WTC11 (cell line): ENCODE results near the gene TAX1BP3. TPM values are rescaled to one million over a fixed set of nuclear protein-coding genes. Genes with fewer than 3 reads are reported as not detected.

ENCODE experiments used
- ATAC-seq: fragments of 200-7000 bp; cut with Tn5 transposase; 2 replicates; pipeline ENCODE4 v1.10.0; 2021; ENCODE audit warnings: mild to moderate bottlenecking, moderate library complexity
- CTCF ChIA-PET: fragments of 300-600 bp; sonication (Branson Sonifier 250); formaldehyde crosslinking; loops from one replicate; lab custom pipeline; 2021; ENCODE audit warnings: antibody characterized with exemption; lab: Charles Lee
- POLR2A ChIA-PET: fragments of 350-600 bp; sonication (Branson Sonifier 250); formaldehyde crosslinking; loops from one replicate; lab custom pipeline; 2021; ENCODE audit warnings: antibody characterized with exemption; lab: Charles Lee
- DNase-seq: peaks from one replicate; pipeline ENCODE4 v3.0.0; 2021; ENCODE audit warnings: low spot score
- H3K27ac Mint-ChIP-seq: 2 replicates; pipeline ENCODE4 v1.8.0; 2021; ENCODE audit warnings: mixed read lengths
- H3K27me3 Mint-ChIP-seq: 2 replicates; pipeline ENCODE4 v1.8.0; 2021; ENCODE audit warnings: low read depth, mild to moderate bottlenecking, moderate library complexity, mixed read lengths
- H3K36me3 Mint-ChIP-seq: 2 replicates; pipeline ENCODE4 v1.8.0; 2021; ENCODE audit warnings: mixed read lengths
- H3K4me1 Mint-ChIP-seq: 2 replicates; pipeline ENCODE4 v1.8.0; 2022; ENCODE audit warnings: mixed read lengths
- H3K4me3 Mint-ChIP-seq: 2 replicates; pipeline ENCODE4 v1.8.0; 2021; ENCODE audit warnings: mild to moderate bottlenecking, moderate library complexity, mixed read lengths
- H3K9me3 Mint-ChIP-seq: 2 replicates; pipeline ENCODE4 v1.8.0; 2021; ENCODE audit warnings: mixed read lengths
- CBFB ChIP-seq: sonication (generic); formaldehyde crosslinking; IDR thresholded peaks from 2 replicates; pipeline ENCODE4 v1.8.1; 2022; ENCODE audit warnings: mild to moderate bottlenecking, low read depth, missing genetic modification reagents
- CREB1 ChIP-seq: sonication (generic); formaldehyde crosslinking; IDR thresholded peaks from 2 replicates; pipeline ENCODE4 v1.8.0; 2023; ENCODE audit warnings: mild to moderate bottlenecking, missing genetic modification reagents
- EMX1 ChIP-seq: fragments of 250-450 bp; sonication (Bioruptor Pico); IDR thresholded peaks from 2 replicates; pipeline ENCODE4 v1.8.0; 2021; ENCODE audit warnings: mild to moderate bottlenecking
- FOXP1 ChIP-seq: sonication (generic); formaldehyde crosslinking; IDR thresholded peaks from 2 replicates; pipeline ENCODE4 v1.8.0; 2022; ENCODE audit warnings: missing genetic modification reagents, mild to moderate bottlenecking, moderate library complexity, borderline replicate concordance
- FOXP4 ChIP-seq: sonication (generic); formaldehyde crosslinking; IDR thresholded peaks from 2 replicates; pipeline ENCODE4 v1.8.0; 2022; ENCODE audit warnings: mild to moderate bottlenecking, missing genetic modification reagents
- HMGXB4 ChIP-seq: sonication (generic); formaldehyde crosslinking; IDR thresholded peaks from 2 replicates; pipeline ENCODE4 v1.8.1; 2023; ENCODE audit warnings: mild to moderate bottlenecking, moderate library complexity, missing genetic modification reagents
- JUN ChIP-seq: sonication (generic); formaldehyde crosslinking; IDR thresholded peaks from 2 replicates; pipeline ENCODE4 v1.8.0; 2023; ENCODE audit warnings: mild to moderate bottlenecking, missing genetic modification reagents
- MYBL2 ChIP-seq: sonication (generic); formaldehyde crosslinking; IDR thresholded peaks from 2 replicates; pipeline ENCODE4 v1.8.1; 2023; ENCODE audit warnings: mild to moderate bottlenecking, moderate library complexity, missing genetic modification reagents
- NFATC4 ChIP-seq: fragments of 250-450 bp; sonication (Bioruptor Pico); IDR thresholded peaks from 2 replicates; pipeline ENCODE4 v1.9.0; 2021; ENCODE audit warnings: mild to moderate bottlenecking
- RELA ChIP-seq: sonication (generic); formaldehyde crosslinking; IDR thresholded peaks from 2 replicates; pipeline ENCODE4 v1.8.1; 2022; ENCODE audit warnings: missing genetic modification reagents, mild to moderate bottlenecking, borderline replicate concordance
- SMAD3 ChIP-seq: sonication (generic); formaldehyde crosslinking; IDR thresholded peaks from 2 replicates; pipeline ENCODE4 v1.8.0; 2022; ENCODE audit warnings: missing genetic modification reagents, mild to moderate bottlenecking, borderline replicate concordance
- TEAD1 ChIP-seq: sonication (generic); formaldehyde crosslinking; IDR thresholded peaks from 2 replicates; pipeline ENCODE4 v1.8.0; 2022; ENCODE audit warnings: mild to moderate bottlenecking, missing genetic modification reagents
- TEAD4 ChIP-seq: sonication (generic); formaldehyde crosslinking; IDR thresholded peaks from 2 replicates; pipeline ENCODE4 v1.8.0; 2022; ENCODE audit warnings: mild to moderate bottlenecking, missing genetic modification reagents
- ZNF138 ChIP-seq: sonication (generic); formaldehyde crosslinking; conservative IDR thresholded peaks from 2 replicates; pipeline ENCODE4 v1.8.1; 2022; ENCODE audit warnings: mild to moderate bottlenecking, moderate library complexity, missing genetic modification reagents
- ZNF219 ChIP-seq: sonication (generic); formaldehyde crosslinking; IDR thresholded peaks from 2 replicates; pipeline ENCODE4 v1.8.0; 2023; ENCODE audit warnings: missing genetic modification reagents, mild to moderate bottlenecking, borderline replicate concordance
- ZNF232 ChIP-seq: sonication (generic); formaldehyde crosslinking; IDR thresholded peaks from 2 replicates; pipeline ENCODE4 v1.8.0; 2022; ENCODE audit warnings: mild to moderate bottlenecking, missing genetic modification reagents
- ZNF317 ChIP-seq: sonication (generic); formaldehyde crosslinking; IDR thresholded peaks from 2 replicates; pipeline ENCODE4 v1.8.1; 2023; ENCODE audit warnings: low read depth, mild to moderate bottlenecking, moderate library complexity, missing genetic modification reagents, borderline replicate concordance
- ZNF396 ChIP-seq: fragments of 250-450 bp; sonication (Bioruptor Pico); IDR thresholded peaks from 2 replicates; pipeline ENCODE4 v1.8.0; 2021; ENCODE audit warnings: mild to moderate bottlenecking, moderate library complexity, borderline replicate concordance
- total RNA-seq: library from RNA; stranded (reverse); gene quantifications from 3 replicates; pipeline ENCODE4 v1.2.3, GENCODE V29; 2021
- TF ChIP-seq, protein P1 (sequence below): sonication (generic); formaldehyde crosslinking; IDR thresholded peaks from 2 replicates; pipeline ENCODE4 v1.8.0; 2023; ENCODE audit warnings: mild to moderate bottlenecking, missing genetic modification reagents
- TF ChIP-seq, protein P2 (sequence below): fragments of 250-450 bp; sonication (Bioruptor Pico); IDR thresholded peaks from 2 replicates; pipeline ENCODE4 v1.9.0; 2021; ENCODE audit warnings: mild to moderate bottlenecking, borderline replicate concordance

The TAX1BP3 gene
- total RNA-seq, 1 experiment from 2014 or later, result 76.2 TPM

DNA sequence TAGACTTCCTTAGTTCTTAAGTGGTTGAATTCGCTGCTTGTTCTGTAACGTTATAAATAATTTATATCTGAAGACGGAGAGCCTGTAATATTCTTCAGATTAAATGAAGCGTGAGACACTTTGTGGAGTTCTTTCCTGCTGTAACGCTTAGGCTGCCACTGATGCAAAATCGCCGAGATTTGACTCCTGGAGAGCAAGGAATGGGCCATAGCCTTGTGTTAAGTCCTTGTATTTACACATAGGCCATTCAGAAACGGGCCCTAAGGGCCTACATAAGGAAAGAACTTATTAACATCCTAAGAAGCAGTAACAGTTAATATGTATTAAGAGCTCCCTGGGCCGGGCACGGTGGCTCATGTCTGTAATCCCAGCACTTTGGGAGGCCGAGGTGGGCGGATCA is 1.2 kb upstream of the TAX1BP3 start:
- H3K36me3 Mint-ChIP-seq, result peaks cover 13% of the 10 kb centered on the region
- POLR2A ChIA-PET, result interaction anchor here (0.8 kb wide), 1 partner anchor 8 kb away, joined by 4 read pairs; no protein-coding TSS in a partner anchor

DNA sequence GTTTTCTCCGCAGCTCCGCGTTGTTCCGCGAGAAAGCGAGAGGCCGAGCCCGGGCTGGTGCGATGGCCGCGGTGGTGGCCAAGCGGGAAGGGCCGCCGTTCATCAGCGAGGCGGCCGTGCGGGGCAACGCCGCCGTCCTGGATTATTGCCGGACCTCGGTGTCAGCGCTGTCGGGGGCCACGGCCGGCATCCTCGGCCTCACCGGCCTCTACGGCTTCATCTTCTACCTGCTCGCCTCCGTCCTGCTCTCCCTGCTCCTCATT is 638 bp upstream of the TAX1BP3 start:
- peak overlapping the region; percentile 96 for H3K27ac Mint-ChIP-seq
- H3K27me3 Mint-ChIP-seq, result no peaks in the 10 kb centered on the region
- peaks cover 18% of the 10 kb centered on the region for H3K36me3 Mint-ChIP-seq
- ChIA-PET POLR2A (interaction anchor here (0.6 to 1.0 kb wide), 3 partner anchors 9 to 85 kb away, joined by 3 to 4 read pairs (median 3); partner anchors contain the start of gene SHPK), CTCF (interaction anchor here (3.2 kb wide), 1 partner anchor 14 kb away, joined by 20 read pairs; no protein-coding TSS in a partner anchor)
- peaks cover 20% of the 10 kb centered on the region for H3K4me1 Mint-ChIP-seq
- TF ChIP-seq MYBL2 (CRISPR knock-in tag) (0 out of 2 replicates have a peak, but pooled peaks have one; percentile 12), CBFB (CRISPR knock-in tag) (no peak), ZNF138 (CRISPR knock-in tag) (no peak), CREB1 (peak; percentile 60; the same call in 1 of the 2 replicates), FOXP1 (CRISPR knock-in tag) (no peak), EMX1 (CRISPR knock-in tag) (no peak), JUN (CRISPR knock-in tag) (peak; percentile 61; the same call in 1 of the 2 replicates), FOXP4 (CRISPR knock-in tag) (no peak), TEAD4 (CRISPR knock-in tag) (0 out of 2 replicates have a peak, but pooled peaks have one; percentile 32), TEAD1 (CRISPR knock-in tag) (0 out of 2 replicates have a peak, but pooled peaks have one; percentile 48), ZNF219 (CRISPR knock-in tag) (0 out of 2 replicates have a peak, but pooled peaks have one; percentile 37), ZNF396 (CRISPR knock-in tag) (no peak), HMGXB4 (CRISPR knock-in tag) (no peak)
- TF ChIP-seq, protein P1, sequence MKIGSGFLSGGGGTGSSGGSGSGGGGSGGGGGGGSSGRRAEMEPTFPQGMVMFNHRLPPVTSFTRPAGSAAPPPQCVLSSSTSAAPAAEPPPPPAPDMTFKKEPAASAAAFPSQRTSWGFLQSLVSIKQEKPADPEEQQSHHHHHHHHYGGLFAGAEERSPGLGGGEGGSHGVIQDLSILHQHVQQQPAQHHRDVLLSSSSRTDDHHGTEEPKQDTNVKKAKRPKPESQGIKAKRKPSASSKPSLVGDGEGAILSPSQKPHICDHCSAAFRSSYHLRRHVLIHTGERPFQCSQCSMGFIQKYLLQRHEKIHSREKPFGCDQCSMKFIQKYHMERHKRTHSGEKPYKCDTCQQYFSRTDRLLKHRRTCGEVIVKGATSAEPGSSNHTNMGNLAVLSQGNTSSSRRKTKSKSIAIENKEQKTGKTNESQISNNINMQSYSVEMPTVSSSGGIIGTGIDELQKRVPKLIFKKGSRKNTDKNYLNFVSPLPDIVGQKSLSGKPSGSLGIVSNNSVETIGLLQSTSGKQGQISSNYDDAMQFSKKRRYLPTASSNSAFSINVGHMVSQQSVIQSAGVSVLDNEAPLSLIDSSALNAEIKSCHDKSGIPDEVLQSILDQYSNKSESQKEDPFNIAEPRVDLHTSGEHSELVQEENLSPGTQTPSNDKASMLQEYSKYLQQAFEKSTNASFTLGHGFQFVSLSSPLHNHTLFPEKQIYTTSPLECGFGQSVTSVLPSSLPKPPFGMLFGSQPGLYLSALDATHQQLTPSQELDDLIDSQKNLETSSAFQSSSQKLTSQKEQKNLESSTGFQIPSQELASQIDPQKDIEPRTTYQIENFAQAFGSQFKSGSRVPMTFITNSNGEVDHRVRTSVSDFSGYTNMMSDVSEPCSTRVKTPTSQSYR, result peak; percentile 56; the same call in 1 of the 2 replicates
- DNase-seq (no peak), ATAC-seq (no peak)
- H3K9me3 Mint-ChIP-seq, result no peaks in the 10 kb centered on the region
- H3K4me3 Mint-ChIP-seq, result peak overlapping the region; percentile 99

More for the DNA sequence above, 1.2 kb upstream of the TAX1BP3 start:
- Mint-ChIP-seq H3K27ac (peak overlapping the region; percentile 96), H3K9me3 (no peaks in the 10 kb centered on the region), H3K27me3 (no peaks in the 10 kb centered on the region), H3K4me3 (peak overlapping the region; percentile 99), H3K4me1 (peaks cover 21% of the 10 kb centered on the region)
- CTCF ChIA-PET, result interaction anchor here (0.7 to 3.2 kb wide), 2 partner anchors 13 to 14 kb away, joined by 3 to 20 read pairs; no protein-coding TSS in a partner anchor
- ATAC-seq (no peak), DNase-seq (no peak)
- TF ChIP-seq HMGXB4 (CRISPR knock-in tag) (no peak), RELA (no peak), NFATC4 (CRISPR knock-in tag) (no peak), ZNF396 (CRISPR knock-in tag) (no peak), ZNF232 (no peak), ZNF317 (CRISPR knock-in tag) (no peak), SMAD3 (no peak)
- TF ChIP-seq, protein P2, sequence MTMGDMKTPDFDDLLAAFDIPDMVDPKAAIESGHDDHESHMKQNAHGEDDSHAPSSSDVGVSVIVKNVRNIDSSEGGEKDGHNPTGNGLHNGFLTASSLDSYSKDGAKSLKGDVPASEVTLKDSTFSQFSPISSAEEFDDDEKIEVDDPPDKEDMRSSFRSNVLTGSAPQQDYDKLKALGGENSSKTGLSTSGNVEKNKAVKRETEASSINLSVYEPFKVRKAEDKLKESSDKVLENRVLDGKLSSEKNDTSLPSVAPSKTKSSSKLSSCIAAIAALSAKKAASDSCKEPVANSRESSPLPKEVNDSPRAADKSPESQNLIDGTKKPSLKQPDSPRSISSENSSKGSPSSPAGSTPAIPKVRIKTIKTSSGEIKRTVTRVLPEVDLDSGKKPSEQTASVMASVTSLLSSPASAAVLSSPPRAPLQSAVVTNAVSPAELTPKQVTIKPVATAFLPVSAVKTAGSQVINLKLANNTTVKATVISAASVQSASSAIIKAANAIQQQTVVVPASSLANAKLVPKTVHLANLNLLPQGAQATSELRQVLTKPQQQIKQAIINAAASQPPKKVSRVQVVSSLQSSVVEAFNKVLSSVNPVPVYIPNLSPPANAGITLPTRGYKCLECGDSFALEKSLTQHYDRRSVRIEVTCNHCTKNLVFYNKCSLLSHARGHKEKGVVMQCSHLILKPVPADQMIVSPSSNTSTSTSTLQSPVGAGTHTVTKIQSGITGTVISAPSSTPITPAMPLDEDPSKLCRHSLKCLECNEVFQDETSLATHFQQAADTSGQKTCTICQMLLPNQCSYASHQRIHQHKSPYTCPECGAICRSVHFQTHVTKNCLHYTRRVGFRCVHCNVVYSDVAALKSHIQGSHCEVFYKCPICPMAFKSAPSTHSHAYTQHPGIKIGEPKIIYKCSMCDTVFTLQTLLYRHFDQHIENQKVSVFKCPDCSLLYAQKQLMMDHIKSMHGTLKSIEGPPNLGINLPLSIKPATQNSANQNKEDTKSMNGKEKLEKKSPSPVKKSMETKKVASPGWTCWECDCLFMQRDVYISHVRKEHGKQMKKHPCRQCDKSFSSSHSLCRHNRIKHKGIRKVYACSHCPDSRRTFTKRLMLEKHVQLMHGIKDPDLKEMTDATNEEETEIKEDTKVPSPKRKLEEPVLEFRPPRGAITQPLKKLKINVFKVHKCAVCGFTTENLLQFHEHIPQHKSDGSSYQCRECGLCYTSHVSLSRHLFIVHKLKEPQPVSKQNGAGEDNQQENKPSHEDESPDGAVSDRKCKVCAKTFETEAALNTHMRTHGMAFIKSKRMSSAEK (CRISPR knock-in tag), result no peak
